ENCODE data around the gene P3H2.
"Not testable (repeated sequence)": the region's sequence is repeated elsewhere in the genome, so short reads cannot be mapped to it uniquely, and the experiment has no call there.

P3H2 gene

GRCh38 chr3:190086191-190086590 is 34.5 kb downstream of the P3H2 start:
- no peak for DNase-seq (ENCODE audit: low read depth)

- DNase-seq (ENCODE audit: low read depth), result no peak
Observed at GRCh38 chr3:190084983-190085382, 35.7 kb downstream of the P3H2 start.

- no peak for DNase-seq (ENCODE audit: low read depth)
Observed at GRCh38 chr3:190083635-190084034, 37.1 kb downstream of the P3H2 start.

- DNase-seq (ENCODE audit: low read depth), result no peak
Observed at GRCh38 chr3:190081389-190081788, 39.3 kb downstream of the P3H2 start.

- not testable (repeated sequence) for DNase-seq (ENCODE audit: low read depth)
Observed at GRCh38 chr3:190079173-190079572, 41.5 kb downstream of the P3H2 start.

GRCh38 chr3:190077395-190078045 is 43.2 kb downstream of the P3H2 start:
- no peak for DNase-seq (ENCODE audit: low read depth)

GRCh38 chr3:190076601-190077394 is 43.9 kb downstream of the P3H2 start:
- no peak for DNase-seq (ENCODE audit: low read depth)

- DNase-seq (ENCODE audit: low read depth), result no peak
Observed at GRCh38 chr3:190076136-190076535, 44.6 kb downstream of the P3H2 start.

GRCh38 chr3:190074817-190075216 is 45.9 kb downstream of the P3H2 start:
- no peak for DNase-seq (ENCODE audit: low read depth)

GRCh38 chr3:190073264-190074008 is 47.3 kb downstream of the P3H2 start:
- no peak for DNase-seq (ENCODE audit: low read depth)

- DNase-seq (ENCODE audit: low read depth), result no peak
Observed at GRCh38 chr3:190072856-190073255, 47.8 kb downstream of the P3H2 start.

- DNase-seq (ENCODE audit: low read depth), result not testable (repeated sequence)
Observed at GRCh38 chr3:190071921-190072320, 48.8 kb downstream of the P3H2 start.

GRCh38 chr3:190070622-190071347 is 49.9 kb downstream of the P3H2 start:
- DNase-seq (ENCODE audit: low read depth), result no peak

- DNase-seq (ENCODE audit: low read depth), result no peak
Observed at GRCh38 chr3:190065204-190065603, 55.5 kb downstream of the P3H2 start.

GRCh38 chr3:190064659-190065058 is 56.0 kb downstream of the P3H2 start:
- DNase-seq (ENCODE audit: low read depth), result no peak

GRCh38 chr3:190064112-190064511 is 56.6 kb downstream of the P3H2 start:
- DNase-seq (ENCODE audit: low read depth), result no peak

GRCh38 chr3:190063490-190063889 is 57.2 kb downstream of the P3H2 start:
- DNase-seq (ENCODE audit: low read depth), result no peak

GRCh38 chr3:190060192-190060775 is 60.4 kb downstream of the P3H2 start:
- no peak for DNase-seq (ENCODE audit: low read depth)

- no peak for DNase-seq (ENCODE audit: low read depth)
Observed at GRCh38 chr3:190059242-190059590, 61.5 kb downstream of the P3H2 start.

- no peak for DNase-seq (ENCODE audit: low read depth)
Observed at GRCh38 chr3:190058521-190059241, 62.0 kb downstream of the P3H2 start.

- no peak for DNase-seq (ENCODE audit: low read depth)
Observed at GRCh38 chr3:190056742-190057141, 64.0 kb downstream of the P3H2 start.

Measured in stimulated activated CD8-positive, alpha-beta memory T cell treated with anti-CD3 and anti-CD28 coated beads, Interleukin-15, amount 100 ng/mL, for 1 hour (primary cell).